Measurements from ENCODE around the gene MTG1.

The MTG1 gene

GRCh38 chr10:133471300-133472109 is 77.5 kb downstream of the MTG1 start:
- no peak for DNase-seq
